B cell (primary cell): ENCODE results near the gene TNFAIP2. TPM values are rescaled to one million over a fixed set of nuclear protein-coding genes. Genes with fewer than 3 reads are reported as not detected.
A peak's percentile ranks its signal among the peaks of the same experiment; 100 is the strongest.

Source experiments
- ATAC-seq: fragments of 200-7000 bp; cut with Tn5 transposase; one replicate; pipeline ENCODE4 v1.10.0; 2021; ENCODE audit warnings: low read depth, mild to moderate bottlenecking, moderate number of reproducible peaks, moderate library complexity
- CTCF ChIA-PET: fragments of 350-600 bp; sonication (Branson Sonifier 250); formaldehyde crosslinking; loops from one replicate; lab custom pipeline; 2021; ENCODE audit warnings: antibody characterized with exemption, inconsistent platforms; lab: Charles Lee
- POLR2A ChIA-PET: fragments of 350-600 bp; sonication (Branson Sonifier 250); formaldehyde crosslinking; loops from one replicate; lab custom pipeline; 2021; ENCODE audit warnings: antibody characterized with exemption; lab: Charles Lee
- DNase-seq: peaks from one replicate; pipeline ENCODE4 v3.0.0; 2013
- H2AFZ ChIP-seq: 2 replicates; pipeline ENCODE4 v1.6.1; 2012; ENCODE audit warnings: mild to moderate bottlenecking, low read depth, low read length; ENCODE audit not compliant: insufficient read depth, poor library complexity, severe bottlenecking
- H3K27ac ChIP-seq, 2 donors: 1 replicate in 1 of 2; 2 replicates in 1 of 2; pipeline ENCODE4 v1.5.1; 2012 to 2013; ENCODE audit warnings: low read length in 2 of 2, mild to moderate bottlenecking in 2 of 2, moderate library complexity in 1 of 2
- H3K27me3 ChIP-seq, 4 experiments: fragments of 200-600 bp in 1 of 4; sonication (generic) in 1 of 4; replicated peaks in 1 of 4; 1 replicate in 2 of 4; 2 replicates in 2 of 4; pipeline versions ENCODE4 v1.6.1 to v1.7.0; 2013 to 2016; ENCODE audit warnings: low read length in 3 of 4, mild to moderate bottlenecking in 2 of 4, mixed read lengths in 1 of 4, moderate library complexity in 1 of 4; ENCODE audit not compliant: insufficient read depth in 4 of 4, control insufficient read depth in 3 of 4; ENCODE audit errors: control extremely low read depth in 1 of 4
- H3K36me3 ChIP-seq, 2 experiments: replicated peaks in 1 of 2; 1 replicate in 1 of 2; 2 replicates in 1 of 2; pipeline versions ENCODE4 v1.6.1 to v1.7.1; 2013; ENCODE audit warnings: low read length in 1 of 2; ENCODE audit not compliant: insufficient read depth in 2 of 2, control insufficient read depth in 1 of 2; ENCODE audit errors: control extremely low read depth in 1 of 2, extremely low read depth in 1 of 2
- H3K4me1 ChIP-seq, 2 donors: fragments of 200-600 bp in 1 of 2; sonication (generic) in 1 of 2; 1 replicate in 1 of 2; 2 replicates in 1 of 2; pipeline versions ENCODE4 v1.5.1 to v1.6.1; 2013 to 2017; ENCODE audit warnings: low read length in 2 of 2; ENCODE audit not compliant: control insufficient read depth in 2 of 2, insufficient read depth in 2 of 2
- H3K4me2 ChIP-seq: replicated peaks from 2 replicates; pipeline ENCODE3; 2012; ENCODE audit warnings: mild to moderate bottlenecking, low read depth, low read length; ENCODE audit not compliant: poor library complexity, severe bottlenecking
- H3K4me3 ChIP-seq, 5 experiments: fragments of 200-600 bp in 1 of 5; sonication (generic) in 1 of 5; 1 replicate in 3 of 5; 2 replicates in 2 of 5; pipeline versions ENCODE4 v1.5.1 to v1.7.0; 2011 to 2016; ENCODE audit warnings: low read length in 4 of 5, mild to moderate bottlenecking in 4 of 5, low read depth in 2 of 5, control low read depth in 1 of 5, moderate library complexity in 1 of 5; ENCODE audit not compliant: insufficient read depth in 1 of 5; ENCODE audit errors: control extremely low read depth in 1 of 5, extremely low read depth in 1 of 5
- H3K79me2 ChIP-seq: fragments of 200-600 bp; sonication (generic); one replicate; pipeline ENCODE4 v1.6.0; 2016; ENCODE audit warnings: low read length; ENCODE audit not compliant: control insufficient read depth, insufficient read depth
- H3K9ac ChIP-seq: fragments of 200-600 bp; sonication (generic); 2 replicates; pipeline ENCODE4 v1.6.1; 2017; ENCODE audit warnings: mild to moderate bottlenecking, low read length, moderate library complexity
- H3K9me3 ChIP-seq, 3 donors: one replicate each; pipeline versions ENCODE4 v1.6.1 to v1.7.1; 2013; ENCODE audit warnings: low read length in 2 of 3; ENCODE audit not compliant: control insufficient read depth in 2 of 3, insufficient read depth in 1 of 3; ENCODE audit errors: control extremely low read depth in 1 of 3
- H4K20me1 ChIP-seq: 2 replicates; pipeline ENCODE4 v1.6.0; 2012; ENCODE audit warnings: mild to moderate bottlenecking, low read length; ENCODE audit not compliant: insufficient read depth, control insufficient read depth, poor library complexity, severe bottlenecking
- H3K27ac Mint-ChIP-seq: one replicate; pipeline ENCODE4 v1.8.0; 2021; ENCODE audit warnings: mixed read lengths
- H3K27me3 Mint-ChIP-seq: one replicate; pipeline ENCODE4 v1.8.0; 2021; ENCODE audit warnings: mixed read lengths
- H3K4me1 Mint-ChIP-seq: one replicate; pipeline ENCODE4 v1.8.0; 2021; ENCODE audit warnings: mixed read lengths
- H3K4me3 Mint-ChIP-seq: one replicate; pipeline ENCODE4 v1.8.0; 2021; ENCODE audit warnings: mixed read lengths
- H3K9me3 Mint-ChIP-seq: one replicate; pipeline ENCODE4 v1.8.0; 2022; ENCODE audit warnings: mixed read lengths; ENCODE audit not compliant: insufficient read depth
- CTCF ChIP-seq: fragments of 200-600 bp; IDR thresholded peaks from one replicate; pipeline ENCODE4 v1.8.0; 2022; ENCODE audit warnings: antibody characterized with exemption, mild to moderate bottlenecking
- EZH2 ChIP-seq: IDR thresholded peaks from 2 replicates; pipeline ENCODE4 v1.6.1; 2012; ENCODE audit warnings: borderline replicate concordance, low read depth, mild to moderate bottlenecking, moderate library complexity, low read length; ENCODE audit not compliant: insufficient read depth, poor library complexity, severe bottlenecking
- WGBS: methylation state at CpG from one replicate; pipeline ENCODE4 v1.1.5; 2013; ENCODE audit warnings: missing lambda C conversion rate; ENCODE audit not compliant: insufficient coverage; 5-methylcytosine and 5-hydroxymethylcytosine counted together
- intact Hi-C: fragments of 100-400 bp; cut with micrococcal nuclease; formaldehyde crosslinking; loops from one replicate; pipeline ENCODE4 v1.10.0; 2022
- polyA plus RNA-seq: library from polyadenylated mRNA; depleted of rRNA; stranded (reverse); fragments of >200 nt; gene quantifications from 2 replicates; pipeline ENCODE4 v1.2.3, GENCODE V29; 2012
- total RNA-seq, 2 donors: library from RNA; stranded (reverse); fragments of 120-200 nt in 1 of 2; gene quantifications; 1 replicate in 1 of 2; 2 replicates in 1 of 2; pipeline versions ENCODE4 v1.2.3 to v1.2.4, GENCODE V29; 2013 to 2022

TNFAIP2 gene
- total and polyA plus RNA-seq, 2 donors (not counting 1 experiment from before 2014, with no cell fraction given), result 1.5 to 9.0 TPM

- Mint-ChIP-seq H3K9me3 (no peaks in the 10 kb centered on the region), H3K27me3 (peaks cover 20% of the 10 kb centered on the region), H3K27ac (no peak overlapping the region), H3K4me1 (peaks cover 30% of the 10 kb centered on the region), H3K4me3 (peak overlapping the region; percentile 19)
- Histone ChIP-seq H4K20me1 (no peaks in the 10 kb centered on the region), H3K4me1 (peaks cover 43 to 47% of the 10 kb centered on the region in 2 donors), H3K4me2 (peak overlapping the region; percentile 27), H3K9ac (no peak overlapping the region), H3K4me3 (no peak overlapping the region), H3K9me3 (peaks cover 0 to 13% (median 0%) of the 10 kb centered on the region in 3 donors), H3K36me3 (no peaks in the 10 kb centered on the region), H2AFZ (no peak overlapping the region), H3K27ac (no peak overlapping the region), H3K27me3 (peaks cover 0 to 47% (median 17%) of the 10 kb centered on the region in 4 experiments), H3K79me2 (no peaks in the 10 kb centered on the region)
- WGBS, result 38% methylated on average over 85 of the region's 85 CpGs
- TF ChIP-seq EZH2 (no peak), CTCF (no peak)
- CTCF ChIA-PET, result interaction anchor here (5.4 kb wide), 1 partner anchor 190 kb away, joined by 70 read pairs; no protein-coding TSS in a partner anchor
- ATAC-seq (no peak), DNase-seq (no peak)
- intact Hi-C loops, result no loop called here
- POLR2A ChIA-PET, result interaction anchor here (1.0 kb wide), 1 partner anchor 8 kb away, joined by 4 read pairs; no protein-coding TSS in a partner anchor
These were observed 21.1 kb upstream of the TNFAIP2 start for GRCh38 chr14:103101963-103102688.

- H3K9me3 Mint-ChIP-seq, result no peaks in the 10 kb centered on the region
- ATAC-seq (no peak), DNase-seq (peak; percentile 36)
- H3K79me2 ChIP-seq, result no peaks in the 10 kb centered on the region
- H3K27me3 ChIP-seq, result peaks cover 0 to 47% (median 17%) of the 10 kb centered on the region in 4 experiments
- H3K4me1 ChIP-seq, result peaks cover 43 to 47% of the 10 kb centered on the region in 2 donors
- WGBS, result 39% methylated on average over 39 of the region's 39 CpGs
- intact Hi-C loops, result no loop called here
- ChIA-PET POLR2A (no interaction called here), CTCF (interaction anchor here (5.4 kb wide), 1 partner anchor 190 kb away, joined by 70 read pairs; no protein-coding TSS in a partner anchor)
- H3K4me3 ChIP-seq, result no peak overlapping the region
- H3K27me3 Mint-ChIP-seq, result peaks cover 20% of the 10 kb centered on the region
- no peak overlapping the region for H3K4me3 Mint-ChIP-seq
- H3K36me3 ChIP-seq, result no peaks in the 10 kb centered on the region
- no peak overlapping the region for H3K9ac ChIP-seq
- no peak overlapping the region for H3K27ac ChIP-seq
- no peak for TF ChIP-seq EZH2
- TF ChIP-seq CTCF, result no peak
- H2AFZ ChIP-seq, result no peak overlapping the region
- peak overlapping the region; percentile 27 for H3K4me2 ChIP-seq
- H3K4me1 Mint-ChIP-seq, result peaks cover 30% of the 10 kb centered on the region
- no peaks in the 10 kb centered on the region for H4K20me1 ChIP-seq
- peaks cover 0 to 13% (median 0%) of the 10 kb centered on the region in 3 donors for H3K9me3 ChIP-seq
- no peak overlapping the region for H3K27ac Mint-ChIP-seq
These were observed 20.5 kb upstream of the TNFAIP2 start for GRCh38 chr14:103102689-103103260.
